HepG2 (cell line): Measurements from ENCODE around the gene TNS4. TPM values are rescaled to one million over a fixed set of nuclear protein-coding genes. Genes with fewer than 3 reads are reported as not detected.

Source experiments
- ATAC-seq: fragments of 200-7000 bp; cut with Tn5 transposase; 3 replicates; pipeline ENCODE4 v1.9.1; 2020; ENCODE audit warnings: mild to moderate bottlenecking, moderate library complexity
- BruUV-seq: library from RNA; stranded (reverse); fragments of 400-500 nt; replicated peaks from 2 replicates; lab custom pipeline; 2021; lab: Mats Ljungman, UMichigan
- CTCF ChIA-PET: fragments of 300-600 bp; formaldehyde crosslinking; extraction: SDS; loops from one replicate; lab custom pipeline; 2021; ENCODE audit warnings: low total read pairs, inconsistent platforms, low intra/inter-chr PET ratio; lab: Yijun Ruan, JAX
- POLR2A ChIA-PET: fragments of 350-600 bp; sonication (Branson Sonifier 250); formaldehyde crosslinking; loops from one replicate; lab custom pipeline; 2020; ENCODE audit warnings: antibody characterized with exemption, inconsistent platforms; lab: Yijun Ruan, JAX
- DNase-seq: peaks from one replicate; pipeline ENCODE4 v3.0.0-alpha.2; 2015; ENCODE audit warnings: low spot score
- FAIRE-seq: peaks from 3 replicates; lab custom pipeline; 2011; peaks lifted over from hg19 to GRCh38; lab: Jason Lieb, UNC
- H2AFZ ChIP-seq: one replicate; pipeline ENCODE4 v1.6.1; 2011; ENCODE audit warnings: low read length, inconsistent platforms
- H3K27ac ChIP-seq: fragments of 300-600 bp; 3 replicates; pipeline ENCODE4 v1.8.0; 2011; ENCODE audit warnings: mixed run types, mild to moderate bottlenecking, mixed read lengths, low read length, inconsistent platforms; ENCODE audit not compliant: insufficient read depth; ENCODE audit errors: extremely low read length
- H3K27me3 ChIP-seq, 2 experiments: fragments of 200-600 bp in 1 of 2; 2 replicates in 1 of 2; 3 replicates in 1 of 2; pipeline versions ENCODE4 v1.6.0 to v1.8.0; 2011; ENCODE audit warnings: low read length in 2 of 2, mild to moderate bottlenecking in 2 of 2, moderate library complexity in 2 of 2, inconsistent platforms in 1 of 2; ENCODE audit not compliant: insufficient read depth in 2 of 2, control insufficient read depth in 1 of 2
- H3K36me3 ChIP-seq, 2 experiments: fragments of 200-600 bp in 1 of 2; replicated peaks in 1 of 2; 2 replicates in 1 of 2; 3 replicates in 1 of 2; pipeline versions ENCODE4 v1.5.1 to v1.8.0; 2011; ENCODE audit warnings: low read length in 2 of 2, inconsistent platforms in 1 of 2; ENCODE audit not compliant: insufficient read depth in 2 of 2, control insufficient read depth in 1 of 2
- H3K4me1 ChIP-seq: 2 replicates; pipeline ENCODE4 v1.5.1; 2012; ENCODE audit warnings: low read length, inconsistent platforms; ENCODE audit not compliant: insufficient read depth
- H3K4me2 ChIP-seq: 2 replicates; pipeline ENCODE4 v1.6.0; 2011; ENCODE audit warnings: low read depth, low read length, inconsistent platforms
- H3K4me3 ChIP-seq, 3 experiments: fragments of 200-600 bp in 1 of 3; sonication (generic), shearing (Covaris generic) in 1 of 3; replicated peaks in 1 of 3; 2 replicates each; pipeline ENCODE4 v1.5.1; 2011 to 2016; ENCODE audit warnings: low read length in 3 of 3, inconsistent platforms in 2 of 3, low read depth in 2 of 3, mild to moderate bottlenecking in 2 of 3, control low read depth in 1 of 3, mixed read lengths in 1 of 3; ENCODE audit not compliant: insufficient read depth in 1 of 3
- H3K79me2 ChIP-seq: one replicate; pipeline ENCODE4 v1.6.1; 2011; ENCODE audit warnings: low read length, inconsistent platforms; ENCODE audit not compliant: insufficient read depth
- H3K9ac ChIP-seq: 2 replicates; pipeline ENCODE4 v1.6.0; 2011; ENCODE audit warnings: mild to moderate bottlenecking, low read depth, low read length, inconsistent platforms; ENCODE audit not compliant: insufficient read depth
- H3K9me3 ChIP-seq: 2 replicates; pipeline ENCODE4 v1.5.1; 2012; ENCODE audit warnings: mild to moderate bottlenecking, low read length
- H4K20me1 ChIP-seq: 2 replicates; pipeline ENCODE4 v1.6.0; 2011; ENCODE audit warnings: inconsistent platforms, mild to moderate bottlenecking, low read length, moderate library complexity; ENCODE audit not compliant: insufficient read depth
- BRF2 ChIP-seq: sonication (generic); formaldehyde crosslinking; IDR thresholded peaks from 2 replicates; pipeline ENCODE4 v1.8.1; 2022; ENCODE audit warnings: mild to moderate bottlenecking, missing genetic modification reagents
- DDIT3 ChIP-seq: sonication (generic); formaldehyde crosslinking; IDR thresholded peaks from 2 replicates; pipeline ENCODE4 v1.4.0; 2020; ENCODE audit warnings: mild to moderate bottlenecking, missing genetic modification reagents
- DNMT3B ChIP-seq: conservative IDR thresholded peaks from 2 replicates; pipeline ENCODE4 v1.6.1; 2016; ENCODE audit warnings: missing biosample characterization, control low read depth
- GLI4 ChIP-seq: sonication (generic); formaldehyde crosslinking; IDR thresholded peaks from 2 replicates; pipeline ENCODE4 v1.5.1; 2020; ENCODE audit warnings: missing genetic modification reagents, mild to moderate bottlenecking, moderate library complexity, borderline replicate concordance
- HDAC6 ChIP-seq: fragments of 200-600 bp; sonication (generic); IDR thresholded peaks from 2 replicates; pipeline ENCODE4 v1.7.0; 2017; ENCODE audit warnings: mild to moderate bottlenecking, antibody characterized with exemption, low read length, low read depth
- KLF6 ChIP-seq: IDR thresholded peaks from 2 replicates; pipeline ENCODE4 v1.8.0; 2016; ENCODE audit warnings: missing biosample characterization, missing genetic modification reagents
- MAFK ChIP-seq, 2 experiments: IDR thresholded peaks in 1 of 2; conservative IDR thresholded peaks in 1 of 2; 2 replicates each; pipeline ENCODE4 v1.6.1; 2011; ENCODE audit warnings: improper control_type of control experiment in 2 of 2, low read length in 2 of 2
- NAIF1 ChIP-seq: sonication (generic); formaldehyde crosslinking; IDR thresholded peaks from 2 replicates; pipeline ENCODE4 v1.5.0; 2020; ENCODE audit warnings: mild to moderate bottlenecking, missing genetic modification reagents, borderline replicate concordance
- PRMT3 ChIP-seq: sonication (generic); formaldehyde crosslinking; IDR thresholded peaks from 2 replicates; pipeline ENCODE4 v1.8.1; 2022; ENCODE audit warnings: low read depth, mild to moderate bottlenecking, moderate library complexity, missing genetic modification reagents, borderline replicate concordance
- RAD51 ChIP-seq: fragments of 450-650 bp; IDR thresholded peaks from 2 replicates; pipeline ENCODE4 v1.6.1; 2016; ENCODE audit warnings: borderline replicate concordance
- SMYD3 ChIP-seq: sonication (generic); formaldehyde crosslinking; IDR thresholded peaks from 2 replicates; pipeline ENCODE4 v1.8.1; 2023; ENCODE audit warnings: mild to moderate bottlenecking, missing genetic modification reagents
- SP140L ChIP-seq: sonication (generic); formaldehyde crosslinking; IDR thresholded peaks from 2 replicates; pipeline ENCODE4 v1.4.0; 2020; ENCODE audit warnings: missing genetic modification reagents, borderline replicate concordance
- ZNF121 ChIP-seq: sonication (generic); formaldehyde crosslinking; IDR thresholded peaks from 2 replicates; pipeline ENCODE4 v1.5.0; 2020; ENCODE audit warnings: mild to moderate bottlenecking, missing genetic modification reagents
- ZNF230 ChIP-seq: sonication (generic); formaldehyde crosslinking; IDR thresholded peaks from 2 replicates; pipeline ENCODE4 v1.4.0; 2020; ENCODE audit warnings: mild to moderate bottlenecking, missing genetic modification reagents
- ZNF747 ChIP-seq: sonication (generic); formaldehyde crosslinking; IDR thresholded peaks from 2 replicates; pipeline ENCODE4 v1.8.1; 2023; ENCODE audit warnings: missing genetic modification reagents, mild to moderate bottlenecking, borderline replicate concordance
- ZSCAN12 ChIP-seq: sonication (generic); formaldehyde crosslinking; IDR thresholded peaks from 2 replicates; pipeline ENCODE4 v1.9.0; 2021; ENCODE audit warnings: mild to moderate bottlenecking, missing genetic modification reagents
- ZSCAN30 ChIP-seq: sonication (generic); formaldehyde crosslinking; IDR thresholded peaks from 2 replicates; pipeline ENCODE4 v1.5.0; 2020; ENCODE audit warnings: mild to moderate bottlenecking, missing genetic modification reagents
- WGBS: methylation state at CpG from one replicate; pipeline ENCODE4 v1.1.6; 2017; ENCODE audit warnings: low lambda C conversion rate; 5-methylcytosine and 5-hydroxymethylcytosine counted together
- in situ Hi-C: cut with HindIII; loops from 2 replicates; pipeline ENCODE4 v1.10.0; 2017; ENCODE audit warnings: low pct_unique_long_range_greater_than_20kb; ENCODE audit not compliant: extremely low pct_ligation_motif_present
- intact Hi-C: fragments of 100-400 bp; cut with micrococcal nuclease; formaldehyde crosslinking; loops from one replicate; pipeline ENCODE4 v1.10.0; 2022; ENCODE audit not compliant: unreplicated experiment
- polyA plus RNA-seq, 8 experiments: library from polyadenylated mRNA; depleted of rRNA in 3 of 8; stranded (reverse) in 7 of 8; unstranded in 1 of 8; fragments of >200 nt; fragmentation: Illumina TruSeq in 4 of 8; extraction: Trizol in 4 of 8; gene quantifications; 2 replicates each; pipeline versions ENCODE4 v1.2.1 to v1.2.3, GENCODE V29; 2011 to 2016; ENCODE audit warnings: low read depth in 4 of 8, missing spikeins in 1 of 8, mixed read lengths in 1 of 8; ENCODE audit not compliant: insufficient read depth in 1 of 8
- total RNA-seq, 5 experiments: library from RNA; depleted of rRNA; stranded (reverse); fragments of >200 nt; fragmentation: Illumina TruSeq; extraction: Trizol; gene quantifications; 2 replicates each; pipeline ENCODE4 v1.2.3, GENCODE V29; 2016; ENCODE audit warnings: low read depth in 1 of 5

TNS4 gene
- total and polyA plus RNA-seq, 2 of the 13 experiments (the other 11 are each of a cell fraction or from before 2014, with no cell fraction given): 0.58 to 2.1 TPM

- CTCF ChIA-PET: interaction anchor here (0.9 kb wide), 1 partner anchor 149 kb away, joined by 3 read pairs; no protein-coding TSS in a partner anchor
- no peak overlapping the region for H3K4me3 ChIP-seq
- H3K27ac ChIP-seq: no peak overlapping the region
- intact Hi-C loops (no loop called here), in situ Hi-C loops (no loop called here)
- H3K4me1 ChIP-seq: peaks cover 36% of the 10 kb centered on the region
- H3K9me3 ChIP-seq: no peaks in the 10 kb centered on the region
- TF ChIP-seq SMYD3 (CRISPR knock-in tag) (no peak), NAIF1 (CRISPR knock-in tag) (no peak)
- no peaks in the 10 kb centered on the region for H4K20me1 ChIP-seq
- ATAC-seq: no peak
- FAIRE-seq: no peak
- 52% methylated on average over 2 of the region's 2 CpGs for WGBS
- POLR2A ChIA-PET: no interaction called here
- no peak overlapping the region for H3K4me2 ChIP-seq
- BruUV-seq: no TSS peak
- H3K9ac ChIP-seq: no peak overlapping the region
- H2AFZ ChIP-seq: no peak overlapping the region
- no peaks in the 10 kb centered on the region for H3K36me3 ChIP-seq
- no peak for DNase-seq
- H3K79me2 ChIP-seq: no peaks in the 10 kb centered on the region
- peaks cover 3 to 28% of the 10 kb centered on the region in 2 experiments; a peak in 4 of 5 replicates for H3K27me3 ChIP-seq
Measured at GRCh38 chr17:40467281-40467867, 34.0 kb downstream of the TNS4 start.

- FAIRE-seq (no peak), ATAC-seq (no peak), DNase-seq (no peak)
- H3K9ac ChIP-seq: no peak overlapping the region
- peaks cover 3 to 28% of the 10 kb centered on the region in 2 experiments for H3K27me3 ChIP-seq
- intact Hi-C loops (no loop called here), in situ Hi-C loops (no loop called here)
- H3K4me3 ChIP-seq: no peak overlapping the region
- no TSS peak for BruUV-seq
- no peaks in the 10 kb centered on the region for H3K9me3 ChIP-seq
- no peaks in the 10 kb centered on the region for H3K36me3 ChIP-seq
- WGBS: 30% methylated on average over 11 of the region's 11 CpGs
- ChIA-PET POLR2A (interaction anchor here (0.6 kb wide), 1 partner anchor 21 kb away, joined by 4 read pairs; no protein-coding TSS in a partner anchor), CTCF (interaction anchor here (0.9 kb wide), 1 partner anchor 150 kb away, joined by 3 read pairs; no protein-coding TSS in a partner anchor)
- no peaks in the 10 kb centered on the region for H4K20me1 ChIP-seq
- H3K4me1 ChIP-seq: peaks cover 36% of the 10 kb centered on the region
- H3K79me2 ChIP-seq: no peaks in the 10 kb centered on the region
- H2AFZ ChIP-seq: no peak overlapping the region
- H3K4me2 ChIP-seq: no peak overlapping the region
- no peak overlapping the region for H3K27ac ChIP-seq
- no peak for TF ChIP-seq KLF6 (CRISPR knock-in tag)
- TF ChIP-seq HDAC6: no peak
- TF ChIP-seq BRF2 (CRISPR knock-in tag): no peak
- no peak for TF ChIP-seq SP140L (CRISPR knock-in tag)
- no peak for TF ChIP-seq DDIT3 (CRISPR knock-in tag)
- TF ChIP-seq SMYD3 (CRISPR knock-in tag): no peak
- TF ChIP-seq ZSCAN30 (CRISPR knock-in tag): no peak
- no peak for TF ChIP-seq DNMT3B (CRISPR knock-in tag)
- no peak for TF ChIP-seq ZNF121 (CRISPR knock-in tag)
- no peak for TF ChIP-seq PRMT3
- TF ChIP-seq ZNF230 (CRISPR knock-in tag): no peak
- TF ChIP-seq RAD51: no peak
- no peak for TF ChIP-seq GLI4 (CRISPR knock-in tag)
- TF ChIP-seq MAFK (conservative IDR thresholded peaks at IDR 0.05 in 1 of 2, IDR thresholded peaks at IDR 0.05 in 1 of 2; ENCODE audit: low read length in 2 of 2): no peak
- no peak for TF ChIP-seq ZNF747 (CRISPR knock-in tag)
- TF ChIP-seq ZSCAN12 (CRISPR knock-in tag): no peak
Measured at GRCh38 chr17:40466298-40466971, 35.0 kb downstream of the TNS4 start.
